HG03469 (cell line): ENCODE results near the gene NTRK3.
"Not testable (repeated sequence)": the region's sequence is repeated elsewhere in the genome, so short reads cannot be mapped to it uniquely, and the experiment has no call there.

Source experiments
- ATAC-seq: cut with Tn5 transposase; IDR thresholded peaks from one replicate; pipeline ENCODE4 v1.9.1; 2021; ENCODE audit warnings: mild to moderate bottlenecking, moderate library complexity, moderate number of reproducible peaks; ENCODE audit not compliant: unreplicated experiment

NTRK3 gene

GRCh38 chr15:87858651-87859050 is 397.9 kb downstream of the NTRK3 start:
- ATAC-seq, result no peak

GRCh38 chr15:87851497-87851896 is 405.0 kb downstream of the NTRK3 start:
- ATAC-seq, result no peak

GRCh38 chr15:87850916-87851315 is 405.6 kb downstream of the NTRK3 start:
- no peak for ATAC-seq

GRCh38 chr15:87849181-87849580 is 407.4 kb downstream of the NTRK3 start:
- no peak for ATAC-seq

- no peak for ATAC-seq
Observed at GRCh38 chr15:87848012-87848411, 408.5 kb downstream of the NTRK3 start.

- no peak for ATAC-seq
Observed at GRCh38 chr15:87846746-87847145, 409.8 kb downstream of the NTRK3 start.

- no peak for ATAC-seq
Observed at GRCh38 chr15:87843312-87843711, 413.2 kb downstream of the NTRK3 start.

GRCh38 chr15:87841426-87841998 is 415.0 kb downstream of the NTRK3 start:
- ATAC-seq, result no peak

GRCh38 chr15:87835830-87836229 is 420.7 kb downstream of the NTRK3 start:
- not testable (repeated sequence) for ATAC-seq

- ATAC-seq, result not testable (repeated sequence)
Observed at GRCh38 chr15:87833333-87833732, 423.2 kb downstream of the NTRK3 start.

GRCh38 chr15:87829332-87830050 is 427.0 kb downstream of the NTRK3 start:
- ATAC-seq, result no peak

- ATAC-seq, result no peak
Observed at GRCh38 chr15:87828608-87829007, 427.9 kb downstream of the NTRK3 start.

GRCh38 chr15:87827131-87827530 is 429.4 kb downstream of the NTRK3 start:
- no peak for ATAC-seq

- no peak for ATAC-seq
Observed at GRCh38 chr15:87826119-87826747, 430.3 kb downstream of the NTRK3 start.

- no peak for ATAC-seq
Observed at GRCh38 chr15:87818756-87819155, 437.8 kb downstream of the NTRK3 start.

GRCh38 chr15:87817553-87817952 is 439.0 kb downstream of the NTRK3 start:
- ATAC-seq, result no peak

GRCh38 chr15:87816811-87817210 is 439.7 kb downstream of the NTRK3 start:
- ATAC-seq, result no peak

GRCh38 chr15:87816016-87816415 is 440.5 kb downstream of the NTRK3 start:
- ATAC-seq, result no peak
